Stomach (tissue), 9 donors: Measurements from ENCODE around the gene ABR. TPM values are rescaled to one million over a fixed set of nuclear protein-coding genes. Genes with fewer than 3 reads are reported as not detected.

Experiments
- DNase-seq, 2 donors: peaks; one replicate each; pipeline versions ENCODE4 v3.0.0 to v3.0.0-alpha.2; 2013 to 2019
- H3K27ac ChIP-seq, 5 donors: fragments of 200-600 bp in 4 of 5; sonication (generic) in 4 of 5; one replicate each; pipeline ENCODE4 v1.5.1; 2013 to 2019; ENCODE audit warnings: mild to moderate bottlenecking in 1 of 5, moderate library complexity in 1 of 5
- H3K27me3 ChIP-seq, 3 donors: fragments of 200-600 bp; sonication (generic); one replicate each; pipeline ENCODE4 v1.5.1; 2017 to 2019; ENCODE audit warnings: mixed run types in 1 of 3
- H3K36me3 ChIP-seq, 4 donors: fragments of 200-600 bp; sonication (generic); 1 replicate in 3 of 4; 2 replicates in 1 of 4; pipeline ENCODE4 v1.5.1; 2016 to 2019
- H3K4me1 ChIP-seq, 4 donors: fragments of 200-600 bp; sonication (generic); one replicate each; pipeline ENCODE4 v1.5.1; 2016 to 2019
- H3K4me3 ChIP-seq, 4 donors: fragments of 200-600 bp; sonication (generic) in 3 of 4; one replicate each; pipeline ENCODE4 v1.5.1; 2016 to 2019; ENCODE audit warnings: mild to moderate bottlenecking in 1 of 4
- H3K9me3 ChIP-seq, 4 donors: fragments of 200-600 bp; sonication (generic); one replicate each; pipeline ENCODE4 v1.5.1; 2016 to 2019
- CTCF ChIP-seq, 7 experiments: fragments of 450-650 bp in 4 of 7; fragments of 200-600 bp in 3 of 7; sonication (generic) in 3 of 7; IDR thresholded peaks; one replicate each; pipeline ENCODE4 v1.5.1; 2016 to 2019; ENCODE audit warnings: antibody characterized with exemption in 7 of 7, control low read depth in 2 of 7, mild to moderate bottlenecking in 1 of 7
- EP300 ChIP-seq: sonication (generic); formaldehyde crosslinking; IDR thresholded peaks from one replicate; pipeline ENCODE4 v1.6.1; 2017; ENCODE audit warnings: antibody characterized with exemption
- POLR2A ChIP-seq, 4 donors: fragments of 450-650 bp; IDR thresholded peaks; one replicate each; pipeline ENCODE4 v1.6.1; 2016; ENCODE audit warnings: antibody characterized with exemption in 4 of 4, control low read depth in 2 of 4, mild to moderate bottlenecking in 1 of 4, moderate library complexity in 1 of 4
- POLR2AphosphoS5 ChIP-seq, 3 donors: sonication (generic); formaldehyde crosslinking; IDR thresholded peaks; one replicate each; pipeline ENCODE4 v1.6.1; 2016; ENCODE audit warnings: antibody characterized with exemption in 3 of 3
- WGBS, 5 donors: extraction: QIAGEN DNeasy Blood & Tissue Kit in 3 of 5; methylation state at CpG; one replicate each; pipeline versions ENCODE4 v1.1.5 to v1.1.7; 2013 to 2018; 5-methylcytosine and 5-hydroxymethylcytosine counted together
- intact Hi-C: fragments of 100-400 bp; cut with DNase I; formaldehyde crosslinking; loops from one replicate; pipeline ENCODE4 v1.15.1; 2023; ENCODE audit warnings: low total_unique reads
- polyA plus RNA-seq, 3 donors: library from polyadenylated mRNA; stranded (reverse); fragments of 200-250 nt; gene quantifications; one replicate each; pipeline ENCODE4 v1.2.3, GENCODE V29; 2013
- total RNA-seq, 5 donors: library from RNA; depleted of rRNA; stranded (reverse); fragments of >200 nt; gene quantifications; one replicate each; pipeline versions ENCODE4 v1.1.0 to v1.2.3, GENCODE V29; 2014 to 2016
- donor health status: healthy with polysubstance abuse.
- donor health status: Bipolar disorder and iron deficiency.
- donor health status: healthy.

ABR gene
- total and polyA plus RNA-seq, 8 donors: 28.3 to 1,523 (median 73.4) TPM

- Histone ChIP-seq H3K4me3 (no peak overlapping the region), H3K9me3 (no peaks in the 10 kb centered on the region), H3K36me3 (peaks cover 41 to 86% (median 79%) of the 10 kb centered on the region in 4 donors), H3K4me1 (peaks cover 15 to 46% (median 34%) of the 10 kb centered on the region in 4 donors), H3K27me3 (no peaks in the 10 kb centered on the region), H3K27ac (peak overlapping the region in 3 of 5 donors; percentile 35 to 79 (median 46))
- intact Hi-C loops: no loop called here
- DNase-seq: no peak
- TF ChIP-seq POLR2AphosphoS5 (IDR thresholded peaks at IDR 0.05) (no peak), CTCF (IDR thresholded peaks at IDR 0.05) (no peak)
- 86 to 88% (median 87%) methylated on average over 6 to 10 of the region's 10 CpGs; no CpG with 5 or more reads in 1 of the 5 donors for WGBS, 5 donors
Measured at GRCh38 chr17:1010086-1010450, 169.7 kb downstream of the ABR start.

- intact Hi-C loops: loop anchor here (10.0 kb wide), 1 partner anchor 45 kb away; no protein-coding TSS in a partner anchor
- DNase-seq: no peak
- H3K9me3 ChIP-seq: no peaks in the 10 kb centered on the region
- peaks cover 41 to 87% (median 83%) of the 10 kb centered on the region in 4 donors for H3K36me3 ChIP-seq
- H3K4me3 ChIP-seq: no peak overlapping the region
- 66 to 73% (median 73%) methylated on average over 17 to 19 of the region's 19 CpGs for WGBS, 5 donors
- H3K27me3 ChIP-seq: no peaks in the 10 kb centered on the region
- peaks cover 21 to 52% (median 41%) of the 10 kb centered on the region in 4 donors for H3K4me1 ChIP-seq
- peak overlapping the region in 4 of 5 donors; percentile 46 to 79 (median 68) for H3K27ac ChIP-seq
- TF ChIP-seq POLR2A (IDR thresholded peaks at IDR 0.05): no peak
- TF ChIP-seq CTCF (IDR thresholded peaks at IDR 0.05): no peak
- TF ChIP-seq EP300: no peak
- no peak for TF ChIP-seq POLR2AphosphoS5 (IDR thresholded peaks at IDR 0.05)
Measured at GRCh38 chr17:1009229-1010085, 170.3 kb downstream of the ABR start.

GRCh38 chr17:1008008-1008761 lies 171.6 kb downstream of the ABR start:
- DNase-seq: no peak
- Histone ChIP-seq H3K27me3 (no peaks in the 10 kb centered on the region), H3K27ac (peak overlapping the region; percentile 25 to 79 (median 68)), H3K36me3 (peaks cover 47 to 97% (median 93%) of the 10 kb centered on the region in 4 donors), H3K4me3 (no peak overlapping the region), H3K9me3 (no peaks in the 10 kb centered on the region), H3K4me1 (peaks cover 34 to 65% (median 53%) of the 10 kb centered on the region in 4 donors)
- TF ChIP-seq EP300: no peak
- TF ChIP-seq CTCF (IDR thresholded peaks at IDR 0.05): no peak
- TF ChIP-seq POLR2AphosphoS5 (IDR thresholded peaks at IDR 0.05): no peak
- TF ChIP-seq POLR2A (IDR thresholded peaks at IDR 0.05): no peak
- intact Hi-C loops: loop anchor here (10.0 kb wide), 1 partner anchor 47 kb away; no protein-coding TSS in a partner anchor
- WGBS, 5 donors: 82 to 91% (median 86%) methylated on average over 20 to 21 of the region's 21 CpGs

GRCh38 chr17:1007310-1008007 lies 172.3 kb downstream of the ABR start:
- H3K4me3 ChIP-seq: no peak overlapping the region
- H3K4me1 ChIP-seq: peaks cover 41 to 72% (median 58%) of the 10 kb centered on the region in 4 donors
- H3K36me3 ChIP-seq: peaks cover 48 to 97% (median 93%) of the 10 kb centered on the region in 4 donors
- intact Hi-C loops: loop anchor here (10.0 kb wide), 1 partner anchor 47 kb away; no protein-coding TSS in a partner anchor
- H3K27ac ChIP-seq: peak overlapping the region; percentile 56 to 79 (median 68)
- TF ChIP-seq POLR2AphosphoS5 (IDR thresholded peaks at IDR 0.05) (no peak), CTCF (IDR thresholded peaks at IDR 0.05) (no peak), POLR2A (IDR thresholded peaks at IDR 0.05) (no peak), EP300 (no peak)
- WGBS, 5 donors: 75 to 88% (median 82%) methylated on average over 14 to 16 of the region's 16 CpGs
- no peaks in the 10 kb centered on the region for H3K9me3 ChIP-seq
- H3K27me3 ChIP-seq: no peaks in the 10 kb centered on the region
- peak in 1 of 2 donors; percentile 4 for DNase-seq
